T follicular helper cell (primary cell): ENCODE results near the gene PNPLA7.

Experiments
- DNase-seq: peaks from one replicate; pipeline ENCODE4 v3.0.0-alpha.2; 2020; ENCODE audit warnings: low read depth

The PNPLA7 gene

GRCh38 chr9:137494550-137495351, 55.5 kb downstream of the PNPLA7 start:
- DNase-seq: no peak

GRCh38 chr9:137494104-137494544, 56.1 kb downstream of the PNPLA7 start:
- no peak for DNase-seq

DNA sequence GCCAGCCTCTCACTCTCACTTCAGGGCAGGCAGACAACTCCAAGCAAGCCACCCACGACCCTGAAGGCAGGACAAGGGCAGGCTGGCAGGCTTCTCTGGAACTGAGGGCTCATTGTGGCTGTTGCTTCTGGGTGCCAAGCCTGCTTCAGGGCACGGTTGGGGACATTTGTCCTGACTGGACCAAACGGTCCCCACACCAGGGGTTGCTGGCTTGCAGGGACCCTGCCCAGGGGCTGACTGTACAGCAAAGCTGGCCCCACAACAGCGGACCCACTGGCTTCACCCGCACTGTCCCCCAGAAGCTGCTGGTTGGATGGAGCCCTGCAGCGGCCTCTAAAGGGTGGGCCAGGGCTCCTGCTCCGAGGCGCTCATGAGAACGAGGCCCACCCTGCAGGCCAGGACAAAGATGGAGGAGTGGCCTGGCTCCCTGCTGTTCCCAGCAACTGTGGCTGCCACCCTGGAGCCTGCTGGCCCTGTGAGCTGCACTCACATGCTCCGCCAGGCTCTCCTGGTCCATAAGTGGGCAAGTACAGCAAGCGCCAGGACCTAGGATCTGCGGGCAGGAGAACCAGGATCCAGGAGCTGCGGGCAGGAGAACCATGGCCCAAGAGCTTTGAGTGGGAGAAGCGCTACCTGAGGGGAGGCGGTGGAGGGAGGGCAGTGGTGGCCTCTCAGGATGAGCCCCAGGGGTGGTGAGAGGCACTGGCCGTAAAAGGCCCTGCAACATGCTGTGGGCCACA, 56.7 kb downstream of the PNPLA7 start:
- no peak for DNase-seq

DNA sequence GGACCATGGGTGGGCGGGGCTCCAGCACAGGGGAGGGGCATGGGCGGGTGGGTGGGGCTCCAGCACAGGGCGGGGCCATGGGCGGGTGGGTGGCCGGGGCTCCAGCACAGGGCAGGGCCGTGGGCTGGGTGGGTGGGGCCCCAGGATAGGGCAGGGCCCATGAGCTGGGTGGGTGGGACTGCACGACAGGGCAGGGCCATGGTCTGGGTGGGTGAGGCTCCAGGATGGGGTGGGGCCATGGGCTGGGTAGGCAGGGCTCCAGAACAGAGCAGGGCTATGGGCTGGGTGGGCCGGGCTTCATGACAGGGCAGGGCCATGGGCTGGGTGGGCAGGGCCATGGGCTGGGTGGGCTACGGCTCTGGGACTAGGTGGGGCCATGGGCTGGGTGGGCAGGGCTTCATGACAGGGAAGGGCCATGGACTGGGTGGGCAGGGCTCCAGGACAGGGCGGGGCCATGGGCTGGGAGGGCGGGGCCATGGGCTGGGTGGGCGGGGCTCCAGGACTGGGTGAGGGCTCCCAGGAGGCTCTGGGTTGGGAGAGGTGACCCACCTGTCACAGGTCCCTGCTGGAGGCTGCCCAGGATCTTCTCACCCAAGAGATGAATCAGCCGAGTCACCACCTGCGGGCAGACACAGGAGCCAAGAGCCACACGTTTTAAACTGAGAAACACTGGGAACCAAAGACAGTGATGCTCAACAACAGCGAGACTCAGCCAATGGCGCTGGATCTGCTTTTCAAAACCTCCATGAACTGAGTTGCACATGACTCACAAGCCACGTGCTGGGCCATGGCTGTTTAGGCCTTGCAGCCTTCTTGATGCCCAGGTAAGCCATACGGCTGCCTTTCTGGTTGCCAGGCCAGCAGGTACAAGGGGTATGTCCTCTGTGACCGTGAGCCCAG, 57.5 kb downstream of the PNPLA7 start:
- no peak for DNase-seq

GRCh38 chr9:137491735-137492432, 58.3 kb downstream of the PNPLA7 start:
- no peak for DNase-seq

DNA sequence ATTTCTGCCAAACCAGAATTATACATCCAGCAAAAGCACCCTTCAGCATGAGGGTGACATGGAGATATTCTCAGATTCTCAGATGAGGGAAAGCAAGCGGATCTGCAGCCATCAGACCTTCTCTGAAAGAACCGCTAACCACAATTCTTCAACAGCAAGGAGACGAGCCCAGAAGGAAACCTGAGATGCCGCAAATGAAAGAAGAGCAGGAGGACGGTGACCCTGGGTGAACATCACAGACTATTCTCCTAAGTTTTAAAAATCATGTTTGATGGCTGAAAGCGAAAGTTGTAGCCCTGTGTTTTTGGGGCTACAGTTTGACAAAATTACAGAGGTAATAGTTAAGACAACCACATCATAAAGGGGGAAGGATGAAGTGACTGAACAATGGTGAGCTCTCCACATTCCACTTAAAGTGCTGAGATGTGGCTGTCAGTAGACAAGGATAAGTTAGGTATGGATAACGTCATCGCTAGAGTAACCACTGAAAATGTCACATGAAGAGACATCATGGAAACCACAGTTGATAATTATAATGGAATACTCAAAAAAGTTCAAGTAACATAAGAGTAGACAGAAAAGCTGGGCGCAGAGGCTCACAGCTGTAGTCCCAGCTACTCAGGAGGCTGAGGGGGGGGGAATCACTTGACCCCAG, 59.5 kb downstream of the PNPLA7 start:
- DNase-seq: no peak

DNA sequence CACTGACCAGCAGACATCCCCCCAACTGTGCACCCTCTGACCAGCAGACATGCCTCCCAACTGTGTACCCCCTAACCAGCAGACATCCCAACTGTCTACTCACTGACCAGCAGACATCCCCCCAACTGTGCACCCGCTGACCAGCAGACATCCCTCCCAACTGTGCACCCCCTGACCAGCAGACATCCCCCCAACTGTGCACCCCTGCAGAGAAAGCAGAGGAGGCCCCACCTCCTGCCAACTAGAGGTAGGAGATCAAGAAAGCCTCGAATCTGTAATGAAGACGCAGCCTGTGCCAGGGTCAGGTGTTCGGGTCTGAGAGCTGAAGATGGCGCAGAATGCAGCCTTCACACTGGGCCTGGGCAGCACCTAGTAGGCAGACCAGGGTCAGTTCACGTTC, 61.3 kb downstream of the PNPLA7 start:
- no peak for DNase-seq

DNA sequence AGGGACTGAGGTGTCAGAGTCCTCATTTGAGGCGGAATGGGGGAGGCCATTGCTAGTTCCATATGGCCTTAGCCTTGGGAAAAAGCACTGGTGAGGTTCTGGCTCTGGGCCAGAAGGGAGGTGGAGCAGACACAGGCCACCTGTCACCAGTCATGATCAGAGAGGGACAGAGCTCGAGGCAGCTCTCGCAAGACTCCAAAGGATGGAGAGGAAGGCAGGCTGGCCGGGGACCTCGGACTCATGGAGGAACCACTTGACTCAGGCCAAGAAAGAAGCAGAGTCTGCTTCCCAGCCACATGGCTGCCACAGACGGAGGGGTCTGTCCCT, 61.9 kb downstream of the PNPLA7 start:
- no peak for DNase-seq

GRCh38 chr9:137487454-137488326, 62.5 kb downstream of the PNPLA7 start:
- DNase-seq: no peak

GRCh38 chr9:137486545-137487453, 63.4 kb downstream of the PNPLA7 start:
- no peak for DNase-seq

DNA sequence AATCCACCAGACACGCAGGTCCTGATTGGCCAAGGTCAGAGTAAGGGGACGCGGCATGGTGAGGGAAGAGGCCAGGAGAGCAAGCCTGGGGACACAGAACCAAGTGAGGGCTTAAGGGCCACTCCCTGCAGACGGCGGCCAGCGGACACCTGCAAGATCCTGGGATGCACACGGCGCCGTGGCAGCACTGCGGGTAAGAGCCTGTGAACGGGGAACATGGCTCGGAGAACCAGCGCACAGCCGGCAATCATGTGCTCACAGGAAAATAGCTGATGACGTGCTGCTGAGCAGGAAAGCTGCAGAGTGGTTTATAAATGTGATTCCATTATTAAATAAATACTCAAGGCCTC, 64.1 kb downstream of the PNPLA7 start:
- DNase-seq: no peak

DNA sequence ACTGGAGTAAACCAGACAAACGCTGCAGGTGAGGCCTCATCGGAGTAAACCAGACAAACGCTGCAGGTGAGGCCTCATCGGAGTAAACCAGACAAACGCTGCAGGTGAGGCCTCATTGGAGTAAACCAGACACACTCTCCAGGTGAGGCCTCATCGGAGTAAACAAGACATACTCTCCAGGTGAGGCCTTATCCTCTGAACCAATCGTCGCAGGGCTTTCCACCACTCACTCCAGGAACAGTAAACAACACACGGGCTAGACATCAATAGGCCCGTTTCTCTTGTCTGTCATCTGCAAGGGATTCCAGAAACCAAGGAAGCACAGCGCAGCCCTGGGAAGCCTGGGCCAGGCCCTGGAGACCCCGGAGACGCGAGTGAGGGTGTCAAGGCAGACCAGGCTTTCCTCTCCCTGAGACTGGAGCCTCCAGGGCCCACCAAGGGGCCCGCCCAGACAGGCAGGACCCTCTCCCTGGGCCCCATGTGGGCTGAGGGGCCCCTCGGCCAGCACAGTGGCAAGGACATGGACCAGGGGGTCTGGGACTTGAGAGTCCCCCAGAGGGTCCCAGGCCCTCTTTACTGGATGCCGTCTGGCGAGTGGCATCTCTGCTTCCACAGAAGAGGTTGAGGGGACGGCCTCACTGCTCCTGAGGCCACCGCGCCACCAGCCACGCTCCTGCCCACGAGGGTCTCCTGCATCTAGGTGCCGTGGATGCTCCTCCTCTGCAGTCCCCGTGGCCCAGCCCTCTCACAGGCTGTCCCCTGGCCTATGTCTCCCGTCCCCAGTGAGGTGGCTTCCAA, 64.7 kb downstream of the PNPLA7 start:
- DNase-seq: no peak

- DNase-seq: no peak
Measured at GRCh38 chr9:137484551-137485315, 65.5 kb downstream of the PNPLA7 start.

DNA sequence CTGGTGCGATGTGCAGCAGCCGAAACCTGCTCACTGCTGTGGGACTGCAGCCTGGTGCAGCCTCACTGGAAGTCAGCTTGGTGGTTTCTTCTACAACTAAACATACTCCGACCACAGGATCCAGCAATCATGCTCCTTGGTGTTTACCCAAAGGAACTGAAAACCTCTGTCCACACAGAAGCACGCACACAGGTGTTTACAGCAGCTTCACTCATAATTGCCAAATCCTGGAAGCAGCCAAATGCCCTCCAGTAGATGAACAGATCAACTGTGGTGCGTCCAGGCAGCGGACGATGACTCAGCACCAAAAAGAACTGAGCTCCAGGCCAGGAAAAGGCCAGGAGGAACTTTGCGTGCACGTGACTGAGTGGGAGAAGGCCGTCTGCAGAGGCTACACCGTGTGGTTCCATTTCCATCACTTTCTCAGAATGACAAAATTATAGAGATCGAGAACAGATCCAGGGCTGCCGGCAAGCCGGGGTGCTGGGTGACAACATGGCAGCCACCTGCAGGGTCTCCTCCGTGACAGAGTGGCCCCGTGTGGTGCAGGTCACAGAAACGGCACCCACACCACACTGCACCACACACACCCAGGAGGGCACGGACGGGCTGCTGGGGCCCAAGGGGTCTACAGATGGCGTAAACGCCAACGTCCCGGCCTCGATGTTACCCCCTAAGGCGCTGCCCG, 68.0 kb downstream of the PNPLA7 start:
- no peak for DNase-seq

- no peak for DNase-seq
Measured at GRCh38 chr9:137480686-137481683, 69.2 kb downstream of the PNPLA7 start.
